GM23338 (cell line): ENCODE data around the gene CELF4. TPM values are rescaled to one million over a fixed set of nuclear protein-coding genes. Genes with fewer than 3 reads are reported as not detected.

Source experiments
- ATAC-seq: fragments of 200-7000 bp; cut with Tn5 transposase; 3 replicates; pipeline ENCODE4 v1.9.1; 2020
- DNase-seq: peaks from one replicate; pipeline ENCODE4 v3.0.0-alpha.2; 2015; ENCODE audit warnings: low spot score
- H2AFZ ChIP-seq: fragments of 200-600 bp; sonication (generic); 2 replicates; pipeline ENCODE4 v1.8.0; 2016; ENCODE audit warnings: antibody characterized with exemption, mild to moderate bottlenecking, moderate library complexity
- H3F3A ChIP-seq: fragments of 200-600 bp; sonication (generic); replicated peaks from 2 replicates; pipeline ENCODE4 v1.8.0; 2017; ENCODE audit warnings: antibody characterized with exemption, mixed run types, low read depth
- H3K27ac ChIP-seq: fragments of 200-600 bp; sonication (generic); 2 replicates; pipeline ENCODE4 v1.6.1; 2016; ENCODE audit warnings: low read depth
- H3K27me3 ChIP-seq: fragments of 200-600 bp; sonication (generic); 2 replicates; pipeline ENCODE4 v1.8.0; 2016; ENCODE audit warnings: mild to moderate bottlenecking, mixed run types, moderate library complexity; ENCODE audit not compliant: insufficient read depth
- H3K36me3 ChIP-seq: fragments of 200-600 bp; sonication (generic); 2 replicates; pipeline ENCODE4 v1.8.0; 2016; ENCODE audit warnings: mild to moderate bottlenecking; ENCODE audit not compliant: insufficient read depth
- H3K4me1 ChIP-seq: fragments of 200-600 bp; sonication (generic); 2 replicates; pipeline ENCODE4 v1.8.0; 2016; ENCODE audit warnings: mild to moderate bottlenecking, moderate library complexity; ENCODE audit not compliant: insufficient read depth
- H3K4me2 ChIP-seq: fragments of 200-600 bp; sonication (generic); 2 replicates; pipeline ENCODE4 v1.7.1; 2017; ENCODE audit warnings: mixed run types
- H3K4me3 ChIP-seq: fragments of 200-600 bp; sonication (generic); 2 replicates; pipeline ENCODE4 v1.6.1; 2016; ENCODE audit warnings: mixed run types
- H3K79me2 ChIP-seq: fragments of 200-600 bp; sonication (generic); replicated peaks from 2 replicates; pipeline ENCODE4 v1.8.0; 2017; ENCODE audit warnings: mild to moderate bottlenecking; ENCODE audit not compliant: insufficient read depth
- H3K9me2 ChIP-seq: fragments of 200-600 bp; sonication (generic); 2 replicates; pipeline ENCODE4 v1.8.0; 2017; ENCODE audit not compliant: insufficient read depth
- H4K20me1 ChIP-seq: fragments of 200-600 bp; sonication (generic); replicated peaks from 2 replicates; pipeline ENCODE4 v1.8.0; 2017; ENCODE audit warnings: mild to moderate bottlenecking; ENCODE audit not compliant: insufficient read depth
- H3K27ac Mint-ChIP-seq: 2 replicates; pipeline ENCODE4 v1.8.0; 2020; ENCODE audit warnings: inconsistent platforms, mild to moderate bottlenecking, moderate library complexity, mixed read lengths
- H3K27me3 Mint-ChIP-seq: 3 replicates; pipeline ENCODE4 v1.8.0; 2022; ENCODE audit warnings: low read depth, mild to moderate bottlenecking, moderate library complexity, mixed read lengths, inconsistent platforms; ENCODE audit not compliant: insufficient read depth, poor library complexity
- H3K36me3 Mint-ChIP-seq: 3 replicates; pipeline ENCODE4 v1.8.0; 2021; ENCODE audit warnings: low read depth, mild to moderate bottlenecking, inconsistent platforms, moderate library complexity, mixed read lengths
- H3K4me1 Mint-ChIP-seq: 3 replicates; pipeline ENCODE4 v1.8.0; 2020; ENCODE audit warnings: mild to moderate bottlenecking, inconsistent platforms, mixed read lengths
- H3K4me3 Mint-ChIP-seq: 3 replicates; pipeline ENCODE4 v1.8.0; 2021; ENCODE audit warnings: moderate library complexity, mild to moderate bottlenecking, inconsistent platforms, mixed read lengths
- H3K9me3 Mint-ChIP-seq: 3 replicates; pipeline ENCODE4 v1.8.0; 2020; ENCODE audit warnings: moderate library complexity, mild to moderate bottlenecking, inconsistent platforms, mixed read lengths
- CREB1 ChIP-seq: fragments of 250-450 bp; sonication (Bioruptor Pico); IDR thresholded peaks from 2 replicates; pipeline ENCODE4 v1.5.0; 2020; ENCODE audit warnings: low read depth, mild to moderate bottlenecking, moderate library complexity
- EZH2 ChIP-seq: fragments of 200-600 bp; sonication (generic); IDR thresholded peaks from one replicate; pipeline ENCODE4 v1.8.0; 2017; ENCODE audit warnings: antibody characterized with exemption, mild to moderate bottlenecking, low read depth; ENCODE audit not compliant: unreplicated experiment
- EZH2phosphoT487 ChIP-seq: fragments of 200-600 bp; sonication (generic); IDR thresholded peaks from one replicate; pipeline ENCODE4 v1.8.1; 2018; ENCODE audit warnings: antibody characterized with exemption; ENCODE audit not compliant: unreplicated experiment
- NANOG ChIP-seq: IDR thresholded peaks from 2 replicates; pipeline ENCODE4 v1.6.1; 2016; ENCODE audit warnings: antibody characterized with exemption, borderline replicate concordance
- POLR2AphosphoS5 ChIP-seq: IDR thresholded peaks from 2 replicates; pipeline ENCODE4 v1.6.1; 2016; ENCODE audit warnings: antibody characterized with exemption, low read depth
- REST ChIP-seq: IDR thresholded peaks from one replicate; pipeline ENCODE4 v1.6.1; 2018; ENCODE audit warnings: antibody characterized with exemption; ENCODE audit not compliant: unreplicated experiment
- ZNF331 ChIP-seq: fragments of 250-450 bp; sonication (Bioruptor Pico); IDR thresholded peaks from 2 replicates; pipeline ENCODE4 v1.5.0; 2020; ENCODE audit warnings: low read depth, mild to moderate bottlenecking, moderate library complexity
- polyA plus RNA-seq: library from polyadenylated mRNA; unstranded; fragments of >200 nt; fragmentation: Nextera tagmentation; extraction: Ambion mirVana; gene quantifications from 2 replicates; pipeline ENCODE4 v1.2.1, GENCODE V29; 2016
- total RNA-seq: library from RNA; depleted of rRNA; stranded (reverse); fragments of >200 nt; shearing (Covaris generic); gene quantifications from 2 replicates; pipeline ENCODE4 v1.2.3, GENCODE V29; 2014
- TF ChIP-seq, protein P1 (sequence below), 2 experiments: fragments of 200-600 bp in 1 of 2; sonication (generic) in 1 of 2; conservative IDR thresholded peaks; 2 replicates each; pipeline versions ENCODE4 v1.5.1 to v1.6.1; 2016 to 2017; ENCODE audit warnings: antibody characterized with exemption in 2 of 2, low read depth in 2 of 2, mild to moderate bottlenecking in 2 of 2, moderate library complexity in 1 of 2
- TF ChIP-seq, protein P2 (sequence below): fragments of 250-450 bp; sonication (Bioruptor Pico); IDR thresholded peaks from 2 replicates; pipeline ENCODE4 v1.5.0; 2020; ENCODE audit warnings: mild to moderate bottlenecking, moderate library complexity

Gene CELF4
- total and polyA plus RNA-seq, 2 experiments from 2014 or later = 2.6 to 6.7 TPM

GRCh38 chr18:37561986-37562385, 3.6 kb downstream of the CELF4 start (continued):
- no peak for TF ChIP-seq REST
- no peak for TF ChIP-seq ZNF331
- TF ChIP-seq CREB1 (CRISPR knock-in tag) = no peak
- no peak for TF ChIP-seq EZH2

GRCh38 chr18:37560003-37560402, 5.6 kb downstream of the CELF4 start:
- Mint-ChIP-seq H3K27me3 (peaks cover 32% of the 10 kb centered on the region), H3K36me3 (no peaks in the 10 kb centered on the region), H3K4me3 (no peak overlapping the region), H3K4me1 (peaks cover 42% of the 10 kb centered on the region), H3K27ac (no peak overlapping the region), H3K9me3 (no peaks in the 10 kb centered on the region)
- no peak for DNase-seq
- Histone ChIP-seq H3K79me2 (no peaks in the 10 kb centered on the region), H4K20me1 (no peaks in the 10 kb centered on the region; the same call in 1 of the 2 replicates), H3K36me3 (no peaks in the 10 kb centered on the region), H3K4me3 (no peak overlapping the region), H3F3A (no peaks in the 10 kb centered on the region), H3K4me2 (no peak overlapping the region), H3K27ac (no peak overlapping the region), H2AFZ (no peak overlapping the region), H3K9me2 (no peaks in the 10 kb centered on the region), H3K27me3 (peaks cover 77% of the 10 kb centered on the region), H3K4me1 (peaks cover 41% of the 10 kb centered on the region)
- TF ChIP-seq EZH2phosphoT487 (no peak), ZNF331 (no peak), CREB1 (CRISPR knock-in tag) (no peak), EZH2 (no peak)
- TF ChIP-seq, protein P1, sequence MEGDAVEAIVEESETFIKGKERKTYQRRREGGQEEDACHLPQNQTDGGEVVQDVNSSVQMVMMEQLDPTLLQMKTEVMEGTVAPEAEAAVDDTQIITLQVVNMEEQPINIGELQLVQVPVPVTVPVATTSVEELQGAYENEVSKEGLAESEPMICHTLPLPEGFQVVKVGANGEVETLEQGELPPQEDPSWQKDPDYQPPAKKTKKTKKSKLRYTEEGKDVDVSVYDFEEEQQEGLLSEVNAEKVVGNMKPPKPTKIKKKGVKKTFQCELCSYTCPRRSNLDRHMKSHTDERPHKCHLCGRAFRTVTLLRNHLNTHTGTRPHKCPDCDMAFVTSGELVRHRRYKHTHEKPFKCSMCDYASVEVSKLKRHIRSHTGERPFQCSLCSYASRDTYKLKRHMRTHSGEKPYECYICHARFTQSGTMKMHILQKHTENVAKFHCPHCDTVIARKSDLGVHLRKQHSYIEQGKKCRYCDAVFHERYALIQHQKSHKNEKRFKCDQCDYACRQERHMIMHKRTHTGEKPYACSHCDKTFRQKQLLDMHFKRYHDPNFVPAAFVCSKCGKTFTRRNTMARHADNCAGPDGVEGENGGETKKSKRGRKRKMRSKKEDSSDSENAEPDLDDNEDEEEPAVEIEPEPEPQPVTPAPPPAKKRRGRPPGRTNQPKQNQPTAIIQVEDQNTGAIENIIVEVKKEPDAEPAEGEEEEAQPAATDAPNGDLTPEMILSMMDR (conservative IDR thresholded peaks at IDR 0.05; ENCODE audit: low read depth in 2 of 2) = no peak
- no peak for ATAC-seq

DNA sequence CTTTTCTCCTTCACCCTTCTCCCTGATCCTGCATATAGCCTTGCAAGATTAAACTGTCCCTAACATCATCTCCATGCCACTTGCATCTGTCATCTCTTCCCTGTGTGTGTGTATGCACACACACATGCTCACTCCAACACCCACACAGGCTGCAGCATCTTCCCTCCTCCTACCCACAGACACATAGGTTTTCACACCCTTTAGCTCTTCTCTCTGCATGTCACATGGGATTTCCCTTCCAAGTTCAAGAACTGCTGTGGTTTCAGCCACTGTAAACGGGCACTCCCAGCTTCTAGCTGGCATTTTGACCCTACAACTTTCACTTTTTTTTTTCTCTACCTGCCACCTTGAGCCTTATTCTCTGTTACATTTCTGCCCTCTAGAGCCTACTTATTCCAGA, 6.4 kb downstream of the CELF4 start:
- no peak overlapping the region for H3K4me2 ChIP-seq
- Mint-ChIP-seq H3K4me1 (peaks cover 45% of the 10 kb centered on the region), H3K9me3 (no peaks in the 10 kb centered on the region), H3K27me3 (peaks cover 29% of the 10 kb centered on the region), H3K4me3 (no peak overlapping the region), H3K27ac (no peak overlapping the region), H3K36me3 (no peaks in the 10 kb centered on the region)
- no peaks in the 10 kb centered on the region for H3K9me2 ChIP-seq
- no peaks in the 10 kb centered on the region for H3F3A ChIP-seq
- H3K27me3 ChIP-seq = peaks cover 75% of the 10 kb centered on the region
- H3K36me3 ChIP-seq = no peaks in the 10 kb centered on the region
- no peaks in the 10 kb centered on the region; the same call in 1 of the 2 replicates for H4K20me1 ChIP-seq
- no peak for ATAC-seq
- H3K27ac ChIP-seq = no peak overlapping the region
- H3K79me2 ChIP-seq = no peaks in the 10 kb centered on the region
- no peak overlapping the region for H3K4me3 ChIP-seq
- peaks cover 43% of the 10 kb centered on the region for H3K4me1 ChIP-seq
- H2AFZ ChIP-seq = no peak overlapping the region
- no peak for DNase-seq
- TF ChIP-seq POLR2AphosphoS5 (no peak), NANOG (no peak)
- TF ChIP-seq, protein P2, sequence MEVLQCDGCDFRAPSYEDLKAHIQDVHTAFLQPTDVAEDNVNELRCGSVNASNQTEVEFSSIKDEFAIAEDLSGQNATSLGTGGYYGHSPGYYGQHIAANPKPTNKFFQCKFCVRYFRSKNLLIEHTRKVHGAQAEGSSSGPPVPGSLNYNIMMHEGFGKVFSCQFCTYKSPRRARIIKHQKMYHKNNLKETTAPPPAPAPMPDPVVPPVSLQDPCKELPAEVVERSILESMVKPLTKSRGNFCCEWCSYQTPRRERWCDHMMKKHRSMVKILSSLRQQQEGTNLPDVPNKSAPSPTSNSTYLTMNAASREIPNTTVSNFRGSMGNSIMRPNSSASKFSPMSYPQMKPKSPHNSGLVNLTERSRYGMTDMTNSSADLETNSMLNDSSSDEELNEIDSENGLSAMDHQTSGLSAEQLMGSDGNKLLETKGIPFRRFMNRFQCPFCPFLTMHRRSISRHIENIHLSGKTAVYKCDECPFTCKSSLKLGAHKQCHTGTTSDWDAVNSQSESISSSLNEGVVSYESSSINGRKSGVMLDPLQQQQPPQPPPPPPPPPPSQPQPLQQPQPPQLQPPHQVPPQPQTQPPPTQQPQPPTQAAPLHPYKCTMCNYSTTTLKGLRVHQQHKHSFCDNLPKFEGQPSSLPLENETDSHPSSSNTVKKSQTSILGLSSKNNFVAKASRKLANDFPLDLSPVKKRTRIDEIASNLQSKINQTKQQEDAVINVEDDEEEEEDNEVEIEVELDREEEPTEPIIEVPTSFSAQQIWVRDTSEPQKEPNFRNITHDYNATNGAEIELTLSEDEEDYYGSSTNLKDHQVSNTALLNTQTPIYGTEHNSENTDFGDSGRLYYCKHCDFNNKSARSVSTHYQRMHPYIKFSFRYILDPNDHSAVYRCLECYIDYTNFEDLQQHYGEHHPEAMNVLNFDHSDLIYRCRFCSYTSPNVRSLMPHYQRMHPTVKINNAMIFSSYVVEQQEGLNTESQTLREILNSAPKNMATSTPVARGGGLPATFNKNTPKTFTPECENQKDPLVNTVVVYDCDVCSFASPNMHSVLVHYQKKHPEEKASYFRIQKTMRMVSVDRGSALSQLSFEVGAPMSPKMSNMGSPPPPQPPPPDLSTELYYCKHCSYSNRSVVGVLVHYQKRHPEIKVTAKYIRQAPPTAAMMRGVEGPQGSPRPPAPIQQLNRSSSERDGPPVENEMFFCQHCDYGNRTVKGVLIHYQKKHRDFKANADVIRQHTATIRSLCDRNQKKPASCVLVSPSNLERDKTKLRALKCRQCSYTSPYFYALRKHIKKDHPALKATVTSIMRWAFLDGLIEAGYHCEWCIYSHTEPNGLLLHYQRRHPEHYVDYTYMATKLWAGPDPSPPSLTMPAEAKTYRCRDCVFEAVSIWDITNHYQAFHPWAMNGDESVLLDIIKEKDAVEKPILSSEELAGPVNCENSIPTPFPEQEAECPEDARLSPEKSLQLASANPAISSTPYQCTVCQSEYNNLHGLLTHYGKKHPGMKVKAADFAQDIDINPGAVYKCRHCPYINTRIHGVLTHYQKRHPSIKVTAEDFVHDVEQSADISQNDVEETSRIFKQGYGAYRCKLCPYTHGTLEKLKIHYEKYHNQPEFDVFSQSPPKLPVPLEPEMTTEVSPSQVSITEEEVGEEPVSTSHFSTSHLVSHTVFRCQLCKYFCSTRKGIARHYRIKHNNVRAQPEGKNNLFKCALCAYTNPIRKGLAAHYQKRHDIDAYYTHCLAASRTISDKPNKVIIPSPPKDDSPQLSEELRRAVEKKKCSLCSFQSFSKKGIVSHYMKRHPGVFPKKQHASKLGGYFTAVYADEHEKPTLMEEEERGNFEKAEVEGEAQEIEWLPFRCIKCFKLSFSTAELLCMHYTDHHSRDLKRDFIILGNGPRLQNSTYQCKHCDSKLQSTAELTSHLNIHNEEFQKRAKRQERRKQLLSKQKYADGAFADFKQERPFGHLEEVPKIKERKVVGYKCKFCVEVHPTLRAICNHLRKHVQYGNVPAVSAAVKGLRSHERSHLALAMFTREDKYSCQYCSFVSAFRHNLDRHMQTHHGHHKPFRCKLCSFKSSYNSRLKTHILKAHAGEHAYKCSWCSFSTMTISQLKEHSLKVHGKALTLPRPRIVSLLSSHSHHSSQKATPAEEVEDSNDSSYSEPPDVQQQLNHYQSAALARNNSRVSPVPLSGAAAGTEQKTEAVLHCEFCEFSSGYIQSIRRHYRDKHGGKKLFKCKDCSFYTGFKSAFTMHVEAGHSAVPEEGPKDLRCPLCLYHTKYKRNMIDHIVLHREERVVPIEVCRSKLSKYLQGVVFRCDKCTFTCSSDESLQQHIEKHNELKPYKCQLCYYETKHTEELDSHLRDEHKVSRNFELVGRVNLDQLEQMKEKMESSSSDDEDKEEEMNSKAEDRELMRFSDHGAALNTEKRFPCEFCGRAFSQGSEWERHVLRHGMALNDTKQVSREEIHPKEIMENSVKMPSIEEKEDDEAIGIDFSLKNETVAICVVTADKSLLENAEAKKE (CRISPR knock-in tag) = no peak
